ENCODE data around the gene MAVS. TPM values are rescaled to one million over a fixed set of nuclear protein-coding genes. Genes with fewer than 3 reads are reported as not detected.

The MAVS gene
- total RNA-seq, 1 experiment from 2014 or later = 23.4 TPM

DNA sequence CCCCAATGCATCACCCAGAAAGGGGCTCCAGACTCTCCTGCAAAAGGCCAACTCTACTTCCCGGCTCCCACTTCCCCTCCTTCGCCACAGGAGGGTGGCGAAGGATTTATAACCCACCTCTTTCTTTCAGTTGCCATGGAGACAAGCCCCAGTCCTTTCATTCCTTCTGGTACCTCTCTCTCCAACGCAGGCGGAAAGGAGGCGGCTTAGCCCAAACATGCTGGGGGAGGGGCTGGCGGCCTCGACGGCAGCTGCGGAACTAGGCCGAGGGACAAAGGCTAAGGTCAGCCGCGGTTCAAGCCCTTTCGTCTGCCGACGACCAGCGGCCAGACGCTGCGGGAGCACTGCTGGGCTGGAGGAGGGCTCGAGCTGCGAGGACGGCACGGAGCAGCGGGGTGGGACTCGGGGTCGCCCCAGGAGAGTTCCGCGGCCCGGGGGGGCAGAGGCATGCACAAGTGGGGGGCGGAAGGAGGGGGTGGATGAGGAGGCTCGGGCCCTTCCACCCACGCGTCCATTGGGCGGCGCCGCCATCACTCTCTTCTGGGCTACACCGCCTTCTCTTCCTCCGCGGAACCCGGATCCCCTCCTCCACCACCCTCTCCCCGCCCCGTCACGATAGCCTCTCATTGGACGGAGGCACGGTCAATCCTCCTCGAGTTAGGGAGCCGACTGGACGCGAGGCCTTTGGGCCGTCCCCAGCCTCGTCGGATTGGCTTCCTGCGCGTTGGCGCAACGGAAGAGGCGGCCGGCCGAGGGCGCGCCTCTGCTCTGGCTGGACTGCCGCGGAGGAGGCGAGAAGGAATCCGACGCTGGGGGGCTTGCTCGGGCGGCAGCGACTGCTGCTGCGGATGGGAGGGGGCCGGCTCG is 42.2 kb downstream of the MAVS start, which contains the start of gene PANK2 (continued):
- TF ChIP-seq, protein P1, sequence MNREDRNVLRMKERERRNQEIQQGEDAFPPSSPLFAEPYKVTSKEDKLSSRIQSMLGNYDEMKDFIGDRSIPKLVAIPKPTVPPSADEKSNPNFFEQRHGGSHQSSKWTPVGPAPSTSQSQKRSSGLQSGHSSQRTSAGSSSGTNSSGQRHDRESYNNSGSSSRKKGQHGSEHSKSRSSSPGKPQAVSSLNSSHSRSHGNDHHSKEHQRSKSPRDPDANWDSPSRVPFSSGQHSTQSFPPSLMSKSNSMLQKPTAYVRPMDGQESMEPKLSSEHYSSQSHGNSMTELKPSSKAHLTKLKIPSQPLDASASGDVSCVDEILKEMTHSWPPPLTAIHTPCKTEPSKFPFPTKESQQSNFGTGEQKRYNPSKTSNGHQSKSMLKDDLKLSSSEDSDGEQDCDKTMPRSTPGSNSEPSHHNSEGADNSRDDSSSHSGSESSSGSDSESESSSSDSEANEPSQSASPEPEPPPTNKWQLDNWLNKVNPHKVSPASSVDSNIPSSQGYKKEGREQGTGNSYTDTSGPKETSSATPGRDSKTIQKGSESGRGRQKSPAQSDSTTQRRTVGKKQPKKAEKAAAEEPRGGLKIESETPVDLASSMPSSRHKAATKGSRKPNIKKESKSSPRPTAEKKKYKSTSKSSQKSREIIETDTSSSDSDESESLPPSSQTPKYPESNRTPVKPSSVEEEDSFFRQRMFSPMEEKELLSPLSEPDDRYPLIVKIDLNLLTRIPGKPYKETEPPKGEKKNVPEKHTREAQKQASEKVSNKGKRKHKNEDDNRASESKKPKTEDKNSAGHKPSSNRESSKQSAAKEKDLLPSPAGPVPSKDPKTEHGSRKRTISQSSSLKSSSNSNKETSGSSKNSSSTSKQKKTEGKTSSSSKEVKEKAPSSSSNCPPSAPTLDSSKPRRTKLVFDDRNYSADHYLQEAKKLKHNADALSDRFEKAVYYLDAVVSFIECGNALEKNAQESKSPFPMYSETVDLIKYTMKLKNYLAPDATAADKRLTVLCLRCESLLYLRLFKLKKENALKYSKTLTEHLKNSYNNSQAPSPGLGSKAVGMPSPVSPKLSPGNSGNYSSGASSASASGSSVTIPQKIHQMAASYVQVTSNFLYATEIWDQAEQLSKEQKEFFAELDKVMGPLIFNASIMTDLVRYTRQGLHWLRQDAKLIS (CRISPR knock-in tag; IDR thresholded peaks at IDR 0.05; ENCODE audit: borderline replicate concordance) = 0 out of 2 replicates have a peak, but pooled peaks have one; percentile 68
- TF ChIP-seq EMX1 (CRISPR knock-in tag; IDR thresholded peaks at IDR 0.05) (no peak), SP1 (CRISPR knock-in tag; conservative IDR thresholded peaks at IDR 0.05) (peak; percentile 90), FOXK1 (CRISPR knock-in tag; IDR thresholded peaks at IDR 0.05) (peak; percentile 52; the same call in 1 of the 2 replicates), ZNF232 (CRISPR knock-in tag; IDR thresholded peaks at IDR 0.05) (peak; percentile 85; the same call in 1 of the 2 replicates)
- TF ChIP-seq, protein P2, sequence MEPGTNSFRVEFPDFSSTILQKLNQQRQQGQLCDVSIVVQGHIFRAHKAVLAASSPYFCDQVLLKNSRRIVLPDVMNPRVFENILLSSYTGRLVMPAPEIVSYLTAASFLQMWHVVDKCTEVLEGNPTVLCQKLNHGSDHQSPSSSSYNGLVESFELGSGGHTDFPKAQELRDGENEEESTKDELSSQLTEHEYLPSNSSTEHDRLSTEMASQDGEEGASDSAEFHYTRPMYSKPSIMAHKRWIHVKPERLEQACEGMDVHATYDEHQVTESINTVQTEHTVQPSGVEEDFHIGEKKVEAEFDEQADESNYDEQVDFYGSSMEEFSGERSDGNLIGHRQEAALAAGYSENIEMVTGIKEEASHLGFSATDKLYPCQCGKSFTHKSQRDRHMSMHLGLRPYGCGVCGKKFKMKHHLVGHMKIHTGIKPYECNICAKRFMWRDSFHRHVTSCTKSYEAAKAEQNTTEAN (CRISPR knock-in tag; IDR thresholded peaks at IDR 0.05) = 0 out of 2 replicates have a peak, but pooled peaks have one; percentile 77
- TF ChIP-seq, protein P3, sequence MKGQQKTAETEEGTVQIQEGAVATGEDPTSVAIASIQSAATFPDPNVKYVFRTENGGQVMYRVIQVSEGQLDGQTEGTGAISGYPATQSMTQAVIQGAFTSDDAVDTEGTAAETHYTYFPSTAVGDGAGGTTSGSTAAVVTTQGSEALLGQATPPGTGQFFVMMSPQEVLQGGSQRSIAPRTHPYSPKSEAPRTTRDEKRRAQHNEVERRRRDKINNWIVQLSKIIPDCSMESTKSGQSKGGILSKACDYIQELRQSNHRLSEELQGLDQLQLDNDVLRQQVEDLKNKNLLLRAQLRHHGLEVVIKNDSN (CRISPR knock-in tag; IDR thresholded peaks at IDR 0.05) = 0 out of 2 replicates have a peak, but pooled peaks have one; percentile 1
- TF ChIP-seq, protein P4, sequence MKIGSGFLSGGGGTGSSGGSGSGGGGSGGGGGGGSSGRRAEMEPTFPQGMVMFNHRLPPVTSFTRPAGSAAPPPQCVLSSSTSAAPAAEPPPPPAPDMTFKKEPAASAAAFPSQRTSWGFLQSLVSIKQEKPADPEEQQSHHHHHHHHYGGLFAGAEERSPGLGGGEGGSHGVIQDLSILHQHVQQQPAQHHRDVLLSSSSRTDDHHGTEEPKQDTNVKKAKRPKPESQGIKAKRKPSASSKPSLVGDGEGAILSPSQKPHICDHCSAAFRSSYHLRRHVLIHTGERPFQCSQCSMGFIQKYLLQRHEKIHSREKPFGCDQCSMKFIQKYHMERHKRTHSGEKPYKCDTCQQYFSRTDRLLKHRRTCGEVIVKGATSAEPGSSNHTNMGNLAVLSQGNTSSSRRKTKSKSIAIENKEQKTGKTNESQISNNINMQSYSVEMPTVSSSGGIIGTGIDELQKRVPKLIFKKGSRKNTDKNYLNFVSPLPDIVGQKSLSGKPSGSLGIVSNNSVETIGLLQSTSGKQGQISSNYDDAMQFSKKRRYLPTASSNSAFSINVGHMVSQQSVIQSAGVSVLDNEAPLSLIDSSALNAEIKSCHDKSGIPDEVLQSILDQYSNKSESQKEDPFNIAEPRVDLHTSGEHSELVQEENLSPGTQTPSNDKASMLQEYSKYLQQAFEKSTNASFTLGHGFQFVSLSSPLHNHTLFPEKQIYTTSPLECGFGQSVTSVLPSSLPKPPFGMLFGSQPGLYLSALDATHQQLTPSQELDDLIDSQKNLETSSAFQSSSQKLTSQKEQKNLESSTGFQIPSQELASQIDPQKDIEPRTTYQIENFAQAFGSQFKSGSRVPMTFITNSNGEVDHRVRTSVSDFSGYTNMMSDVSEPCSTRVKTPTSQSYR (CRISPR knock-in tag; IDR thresholded peaks at IDR 0.05) = peak; percentile 92; the same call in 1 of the 2 replicates

DNA sequence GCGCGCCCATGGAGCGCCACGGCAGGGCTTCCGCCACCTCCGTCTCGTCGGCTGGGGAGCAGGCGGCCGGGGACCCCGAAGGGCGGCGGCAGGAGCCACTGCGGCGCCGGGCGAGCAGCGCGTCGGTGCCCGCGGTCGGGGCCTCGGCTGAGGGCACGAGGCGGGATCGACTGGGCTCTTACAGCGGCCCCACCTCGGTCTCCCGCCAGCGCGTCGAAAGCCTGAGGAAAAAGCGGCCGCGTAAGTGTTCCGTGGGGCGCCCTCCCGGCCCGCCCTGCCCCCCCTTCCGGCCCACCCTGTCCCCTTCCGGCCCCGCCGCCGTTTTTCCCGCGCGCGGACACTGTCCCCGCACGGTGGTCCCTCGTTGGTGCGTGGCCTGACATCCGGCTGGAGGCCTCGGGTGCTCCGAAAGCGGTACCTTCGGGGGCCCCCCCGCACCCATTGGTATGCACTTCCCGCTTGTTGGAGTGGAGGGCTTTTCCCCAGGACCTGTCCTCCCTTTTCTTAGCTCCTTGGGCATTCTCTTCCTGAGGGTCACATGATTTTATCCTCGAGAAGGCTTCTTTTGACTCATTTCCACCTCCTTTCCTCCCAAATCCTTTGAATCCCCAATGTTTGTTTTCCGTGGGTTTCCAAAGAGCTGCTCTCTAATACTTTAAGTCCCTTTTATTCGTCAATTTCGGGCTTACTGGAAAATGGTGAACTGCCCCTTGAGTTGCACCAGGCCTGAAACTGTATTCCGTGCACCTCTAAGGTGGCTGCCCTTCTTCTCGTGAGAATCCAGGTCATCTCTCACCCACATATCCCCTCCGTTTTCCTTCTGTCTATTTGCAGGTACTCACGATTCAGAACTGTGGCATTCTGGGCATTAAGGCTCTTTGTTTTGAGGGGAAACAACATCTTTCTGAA is 43.1 kb downstream of the MAVS start:
- ATAC-seq (no peak), DNase-seq (ENCODE audit: low spot score) (peak; percentile 26)
- CTCF ChIA-PET = interaction anchor here (0.8 to 2.0 kb wide), 5 partner anchors 69 to 195 kb away, joined by 3 to 4 read pairs (median 4); partner anchors contain the start of gene AP5S1
- Mint-ChIP-seq H3K27me3 (ENCODE audit: low read depth) (no peaks in the 10 kb centered on the region), H3K36me3 (peaks cover 30% of the 10 kb centered on the region), H3K4me1 (peaks cover 47% of the 10 kb centered on the region), H3K4me3 (peak overlapping the region; percentile 96), H3K27ac (peak overlapping the region; percentile 97), H3K9me3 (no peaks in the 10 kb centered on the region)
- POLR2A ChIA-PET = interaction anchor here (0.5 to 0.6 kb wide), 2 partner anchors 9 to 1861 kb away, joined by 3 to 4 read pairs; no protein-coding TSS in a partner anchor
- TF ChIP-seq TCF7 (CRISPR knock-in tag; IDR thresholded peaks at IDR 0.05; ENCODE audit: low read depth) (no peak), ETV6 (CRISPR knock-in tag; IDR thresholded peaks at IDR 0.05) (no peak), ESRRA (CRISPR knock-in tag; IDR thresholded peaks at IDR 0.05; ENCODE audit: borderline replicate concordance) (no peak; the same call in 1 of the 2 replicates)
- TF ChIP-seq, protein P5, sequence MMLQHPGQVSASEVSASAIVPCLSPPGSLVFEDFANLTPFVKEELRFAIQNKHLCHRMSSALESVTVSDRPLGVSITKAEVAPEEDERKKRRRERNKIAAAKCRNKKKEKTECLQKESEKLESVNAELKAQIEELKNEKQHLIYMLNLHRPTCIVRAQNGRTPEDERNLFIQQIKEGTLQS (CRISPR knock-in tag; conservative IDR thresholded peaks at IDR 0.05) = no peak
- TF ChIP-seq, protein P6, sequence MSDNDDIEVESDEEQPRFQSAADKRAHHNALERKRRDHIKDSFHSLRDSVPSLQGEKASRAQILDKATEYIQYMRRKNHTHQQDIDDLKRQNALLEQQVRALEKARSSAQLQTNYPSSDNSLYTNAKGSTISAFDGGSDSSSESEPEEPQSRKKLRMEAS (CRISPR knock-in tag; IDR thresholded peaks at IDR 0.05) = no peak
- TF ChIP-seq, protein P7, sequence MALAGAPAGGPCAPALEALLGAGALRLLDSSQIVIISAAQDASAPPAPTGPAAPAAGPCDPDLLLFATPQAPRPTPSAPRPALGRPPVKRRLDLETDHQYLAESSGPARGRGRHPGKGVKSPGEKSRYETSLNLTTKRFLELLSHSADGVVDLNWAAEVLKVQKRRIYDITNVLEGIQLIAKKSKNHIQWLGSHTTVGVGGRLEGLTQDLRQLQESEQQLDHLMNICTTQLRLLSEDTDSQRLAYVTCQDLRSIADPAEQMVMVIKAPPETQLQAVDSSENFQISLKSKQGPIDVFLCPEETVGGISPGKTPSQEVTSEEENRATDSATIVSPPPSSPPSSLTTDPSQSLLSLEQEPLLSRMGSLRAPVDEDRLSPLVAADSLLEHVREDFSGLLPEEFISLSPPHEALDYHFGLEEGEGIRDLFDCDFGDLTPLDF (CRISPR knock-in tag; IDR thresholded peaks at IDR 0.05) = no peak
- TF ChIP-seq, protein P8, sequence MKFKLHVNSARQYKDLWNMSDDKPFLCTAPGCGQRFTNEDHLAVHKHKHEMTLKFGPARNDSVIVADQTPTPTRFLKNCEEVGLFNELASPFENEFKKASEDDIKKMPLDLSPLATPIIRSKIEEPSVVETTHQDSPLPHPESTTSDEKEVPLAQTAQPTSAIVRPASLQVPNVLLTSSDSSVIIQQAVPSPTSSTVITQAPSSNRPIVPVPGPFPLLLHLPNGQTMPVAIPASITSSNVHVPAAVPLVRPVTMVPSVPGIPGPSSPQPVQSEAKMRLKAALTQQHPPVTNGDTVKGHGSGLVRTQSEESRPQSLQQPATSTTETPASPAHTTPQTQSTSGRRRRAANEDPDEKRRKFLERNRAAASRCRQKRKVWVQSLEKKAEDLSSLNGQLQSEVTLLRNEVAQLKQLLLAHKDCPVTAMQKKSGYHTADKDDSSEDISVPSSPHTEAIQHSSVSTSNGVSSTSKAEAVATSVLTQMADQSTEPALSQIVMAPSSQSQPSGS (CRISPR knock-in tag; IDR thresholded peaks at IDR 0.05; ENCODE audit: borderline replicate concordance, low read depth) = no peak
- TF ChIP-seq, protein P9, sequence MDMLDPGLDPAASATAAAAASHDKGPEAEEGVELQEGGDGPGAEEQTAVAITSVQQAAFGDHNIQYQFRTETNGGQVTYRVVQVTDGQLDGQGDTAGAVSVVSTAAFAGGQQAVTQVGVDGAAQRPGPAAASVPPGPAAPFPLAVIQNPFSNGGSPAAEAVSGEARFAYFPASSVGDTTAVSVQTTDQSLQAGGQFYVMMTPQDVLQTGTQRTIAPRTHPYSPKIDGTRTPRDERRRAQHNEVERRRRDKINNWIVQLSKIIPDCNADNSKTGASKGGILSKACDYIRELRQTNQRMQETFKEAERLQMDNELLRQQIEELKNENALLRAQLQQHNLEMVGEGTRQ (CRISPR knock-in tag; IDR thresholded peaks at IDR 0.05) = peak; percentile 55
